Liver (tissue), 9 donors: Measurements from ENCODE around the gene GPATCH8. TPM values are rescaled to one million over a fixed set of nuclear protein-coding genes. Genes with fewer than 3 reads are reported as not detected.

ENCODE experiments used
- DNase-seq: peaks from one replicate; pipeline ENCODE4 v3.0.0-alpha.2; 2017; ENCODE audit warnings: low spot score
- H3K27ac ChIP-seq, 2 donors: one replicate each; pipeline ENCODE4 v1.7.0; 2013; ENCODE audit warnings: inconsistent platforms in 2 of 2, low read length in 2 of 2, control low read depth in 1 of 2, low read depth in 1 of 2, mild to moderate bottlenecking in 1 of 2
- H3K27me3 ChIP-seq, 4 donors: one replicate each; pipeline versions ENCODE4 v1.6.1 to v1.7.0; 2013; ENCODE audit warnings: low read length in 3 of 4, inconsistent platforms in 1 of 4, mild to moderate bottlenecking in 1 of 4, moderate library complexity in 1 of 4; ENCODE audit not compliant: control insufficient read depth in 4 of 4, insufficient read depth in 4 of 4
- H3K36me3 ChIP-seq, 4 donors: one replicate each; pipeline versions ENCODE4 v1.6.1 to v1.7.0; 2013; ENCODE audit warnings: low read length in 3 of 4, mild to moderate bottlenecking in 3 of 4, low read depth in 1 of 4, moderate library complexity in 1 of 4; ENCODE audit not compliant: control insufficient read depth in 4 of 4, insufficient read depth in 3 of 4
- H3K4me1 ChIP-seq, 4 donors: one replicate each; pipeline versions ENCODE4 v1.6.1 to v1.7.0; 2013; ENCODE audit warnings: low read length in 3 of 4, mild to moderate bottlenecking in 3 of 4, moderate library complexity in 1 of 4; ENCODE audit not compliant: control insufficient read depth in 4 of 4, insufficient read depth in 4 of 4
- H3K4me3 ChIP-seq, 3 donors: one replicate each; pipeline versions ENCODE4 v1.6.1 to v1.7.0; 2013; ENCODE audit warnings: low read length in 3 of 3, control low read depth in 1 of 3, low read depth in 1 of 3, mild to moderate bottlenecking in 1 of 3
- H3K9ac ChIP-seq, 2 donors: one replicate each; pipeline ENCODE4 v1.7.0; 2013; ENCODE audit warnings: low read length in 2 of 2, mild to moderate bottlenecking in 2 of 2, moderate library complexity in 2 of 2, control low read depth in 1 of 2, low read depth in 1 of 2
- H3K9me3 ChIP-seq, 4 donors: one replicate each; pipeline versions ENCODE4 v1.6.1 to v1.7.0; 2013; ENCODE audit warnings: low read length in 3 of 4; ENCODE audit not compliant: control insufficient read depth in 4 of 4
- EGR1 ChIP-seq, 2 donors: IDR thresholded peaks; 2 replicates each; pipeline ENCODE4 v1.6.1; 2016 to 2018; ENCODE audit warnings: antibody characterized with exemption in 2 of 2, low read depth in 2 of 2
- FOXA1 ChIP-seq: IDR thresholded peaks from 2 replicates; pipeline ENCODE4 v1.6.1; 2016; ENCODE audit warnings: antibody characterized with exemption
- FOXA2 ChIP-seq: IDR thresholded peaks from 2 replicates; pipeline ENCODE4 v1.6.1; 2016; ENCODE audit warnings: antibody characterized with exemption
- GABPA ChIP-seq, 2 donors: IDR thresholded peaks in 1 of 2; conservative IDR thresholded peaks in 1 of 2; 2 replicates each; pipeline ENCODE4 v1.6.1; 2016; ENCODE audit warnings: antibody characterized with exemption in 2 of 2, mild to moderate bottlenecking in 1 of 2, moderate library complexity in 1 of 2
- HNF4A ChIP-seq, 2 donors: conservative IDR thresholded peaks; 2 replicates each; pipeline ENCODE4 v1.6.1; 2016; ENCODE audit warnings: antibody characterized with exemption in 2 of 2, mild to moderate bottlenecking in 2 of 2
- HNF4G ChIP-seq: IDR thresholded peaks from 2 replicates; pipeline ENCODE4 v1.6.1; 2016; ENCODE audit warnings: antibody characterized with exemption
- JUND ChIP-seq, 2 donors: IDR thresholded peaks; 2 replicates each; pipeline ENCODE4 v1.6.1; 2016; ENCODE audit warnings: antibody characterized with exemption in 2 of 2
- NR2F2 ChIP-seq: IDR thresholded peaks from 2 replicates; pipeline ENCODE4 v1.6.1; 2016; ENCODE audit warnings: antibody characterized with exemption
- RAD21 ChIP-seq, 2 donors: IDR thresholded peaks; 2 replicates each; pipeline ENCODE4 v1.6.1; 2016; ENCODE audit warnings: antibody characterized with exemption in 2 of 2, mild to moderate bottlenecking in 2 of 2
- RXRA ChIP-seq, 2 donors: IDR thresholded peaks; 2 replicates each; pipeline ENCODE4 v1.6.1; 2017 to 2018; ENCODE audit warnings: antibody characterized with exemption in 2 of 2, mild to moderate bottlenecking in 1 of 2
- SP1 ChIP-seq: IDR thresholded peaks from 2 replicates; pipeline ENCODE4 v1.6.1; 2018; ENCODE audit warnings: antibody characterized with exemption, mild to moderate bottlenecking
- TAF1 ChIP-seq: conservative IDR thresholded peaks from 2 replicates; pipeline ENCODE4 v1.6.1; 2016; ENCODE audit warnings: antibody characterized with exemption, mild to moderate bottlenecking
- YY1 ChIP-seq: IDR thresholded peaks from 2 replicates; pipeline ENCODE4 v1.6.1; 2016; ENCODE audit warnings: antibody characterized with exemption, mild to moderate bottlenecking
- WGBS: extraction: QIAGEN DNeasy Blood & Tissue Kit; methylation state at CpG from one replicate; pipeline ENCODE4 v1.1.7; 2013; 5-methylcytosine and 5-hydroxymethylcytosine counted together
- polyA plus RNA-seq, 2 donors: library from polyadenylated mRNA; stranded (reverse) in 1 of 2; unstranded in 1 of 2; fragments of 200-250 nt in 1 of 2; fragments of >200 nt in 1 of 2; fragmentation: Nextera tagmentation in 1 of 2; extraction: Ambion mirVana in 1 of 2; gene quantifications; one replicate each; pipeline versions ENCODE4 v1.2.1 to v1.2.3, GENCODE V29; 2013 to 2015
- total RNA-seq, 2 donors: library from RNA; depleted of rRNA; stranded (reverse); fragments of >200 nt; gene quantifications; one replicate each; pipeline ENCODE4 v1.2.3, GENCODE V29; 2014
- TF ChIP-seq, protein P1 (sequence below): IDR thresholded peaks from 2 replicates; pipeline ENCODE4 v1.6.1; 2016; ENCODE audit warnings: antibody characterized with exemption
- TF ChIP-seq, protein P2 (sequence below): IDR thresholded peaks from 2 replicates; pipeline ENCODE4 v1.6.1; 2016; ENCODE audit warnings: antibody characterized with exemption
- TF ChIP-seq, protein P3 (sequence below): IDR thresholded peaks from 2 replicates; pipeline ENCODE4 v1.6.1; 2016; ENCODE audit warnings: antibody characterized with exemption
- TF ChIP-seq, protein P4 (sequence below): fragments of 150-350 bp; IDR thresholded peaks from 2 replicates; pipeline ENCODE4 v1.5.1; 2017; ENCODE audit warnings: improper control_type of control experiment, low read depth, low read length; ENCODE audit not compliant: missing input control
- TF ChIP-seq, protein P5 (sequence below): IDR thresholded peaks from 2 replicates; pipeline ENCODE4 v1.6.1; 2016; ENCODE audit warnings: antibody characterized with exemption, mild to moderate bottlenecking
- donor health status: healthy.
- donor health status: healthy.
- donor health status: healthy.
- donor health status: healthy.
- donor health status: healthy.

Gene GPATCH8
- total and polyA plus RNA-seq, 4 donors: 4.2 to 21.8 (median 9.9) TPM

DNA sequence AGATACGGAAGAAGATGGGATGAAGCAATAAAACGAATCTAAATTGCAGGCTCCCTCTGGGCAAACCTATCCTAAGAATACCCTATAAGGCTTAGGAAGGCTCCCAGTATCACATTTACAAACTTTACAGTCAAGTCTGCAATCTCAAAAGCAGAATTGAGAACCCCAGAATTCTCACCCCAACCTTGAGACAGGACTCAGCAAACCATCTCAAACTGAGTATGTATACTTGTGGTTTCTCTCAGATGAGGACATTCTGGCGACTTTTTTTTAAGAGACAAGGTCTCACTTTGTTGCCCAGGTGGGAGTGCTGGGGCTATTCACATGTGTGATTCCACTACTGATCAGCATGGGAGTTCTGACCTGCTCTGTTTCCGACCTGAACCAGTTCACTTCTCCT, 94.4 kb downstream of the GPATCH8 start:
- H3K4me1 ChIP-seq: no peaks in the 10 kb centered on the region
- WGBS: 95% methylated on average over 4 of the region's 4 CpGs
- peaks cover 0 to 15% (median 4%) of the 10 kb centered on the region in 4 donors for H3K36me3 ChIP-seq
- DNase-seq: no peak
- H3K9me3 ChIP-seq: no peaks in the 10 kb centered on the region
- TF ChIP-seq EGR1 (IDR thresholded peaks at IDR 0.05; ENCODE audit: low read depth in 2 of 2) (no peak), JUND (IDR thresholded peaks at IDR 0.05) (no peak), TAF1 (no peak), FOXA2 (no peak)
- TF ChIP-seq, protein P1, sequence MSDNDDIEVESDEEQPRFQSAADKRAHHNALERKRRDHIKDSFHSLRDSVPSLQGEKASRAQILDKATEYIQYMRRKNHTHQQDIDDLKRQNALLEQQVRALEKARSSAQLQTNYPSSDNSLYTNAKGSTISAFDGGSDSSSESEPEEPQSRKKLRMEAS: no peak
- H3K27ac ChIP-seq: no peak overlapping the region
- H3K27me3 ChIP-seq: no peaks in the 10 kb centered on the region
- no peak overlapping the region for H3K4me3 ChIP-seq
- no peak overlapping the region for H3K9ac ChIP-seq

DNA sequence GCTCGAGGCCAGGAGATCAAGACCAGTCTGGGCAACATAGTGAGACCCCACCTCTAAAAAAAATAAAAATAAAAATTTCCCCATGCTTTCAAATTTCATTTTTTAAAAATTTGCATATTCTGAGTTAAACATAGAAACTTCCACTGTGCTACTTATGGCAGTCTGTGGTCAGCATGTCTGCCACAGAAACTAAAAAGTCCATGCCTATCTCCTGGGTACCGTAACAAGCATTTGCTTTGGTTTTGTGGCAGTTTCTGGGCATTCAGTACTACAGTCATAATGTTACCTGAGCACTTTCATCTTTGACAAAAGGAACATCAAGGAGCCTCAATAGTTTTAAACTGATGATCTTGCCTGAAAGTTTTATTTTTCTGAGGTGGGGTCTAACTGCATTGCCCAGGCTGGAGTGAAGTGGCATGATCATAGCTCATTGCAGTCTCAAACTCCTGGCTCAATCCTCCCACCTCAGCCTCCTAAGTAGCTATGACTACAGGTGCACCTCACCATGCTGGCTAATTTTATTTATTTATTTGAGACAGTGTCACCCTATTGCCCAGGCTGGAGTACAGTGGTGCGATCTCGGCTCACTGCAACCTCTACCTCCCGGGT, 100.5 kb downstream of the GPATCH8 start:
- Histone ChIP-seq H3K9ac (no peak overlapping the region), H3K27ac (no peak overlapping the region), H3K27me3 (no peaks in the 10 kb centered on the region), H3K36me3 (peaks cover 12 to 43% (median 25%) of the 10 kb centered on the region in 4 donors), H3K4me3 (no peak overlapping the region), H3K9me3 (no peaks in the 10 kb centered on the region), H3K4me1 (no peaks in the 10 kb centered on the region)
- no peak for DNase-seq
- WGBS: 97% methylated on average over 5 of the region's 5 CpGs
- no peak for TF ChIP-seq NR2F2
- no peak for TF ChIP-seq TAF1
- TF ChIP-seq, protein P2, sequence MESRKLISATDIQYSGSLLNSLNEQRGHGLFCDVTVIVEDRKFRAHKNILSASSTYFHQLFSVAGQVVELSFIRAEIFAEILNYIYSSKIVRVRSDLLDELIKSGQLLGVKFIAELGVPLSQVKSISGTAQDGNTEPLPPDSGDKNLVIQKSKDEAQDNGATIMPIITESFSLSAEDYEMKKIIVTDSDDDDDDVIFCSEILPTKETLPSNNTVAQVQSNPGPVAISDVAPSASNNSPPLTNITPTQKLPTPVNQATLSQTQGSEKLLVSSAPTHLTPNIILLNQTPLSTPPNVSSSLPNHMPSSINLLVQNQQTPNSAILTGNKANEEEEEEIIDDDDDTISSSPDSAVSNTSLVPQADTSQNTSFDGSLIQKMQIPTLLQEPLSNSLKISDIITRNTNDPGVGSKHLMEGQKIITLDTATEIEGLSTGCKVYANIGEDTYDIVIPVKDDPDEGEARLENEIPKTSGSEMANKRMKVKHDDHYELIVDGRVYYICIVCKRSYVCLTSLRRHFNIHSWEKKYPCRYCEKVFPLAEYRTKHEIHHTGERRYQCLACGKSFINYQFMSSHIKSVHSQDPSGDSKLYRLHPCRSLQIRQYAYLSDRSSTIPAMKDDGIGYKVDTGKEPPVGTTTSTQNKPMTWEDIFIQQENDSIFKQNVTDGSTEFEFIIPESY: no peak
- TF ChIP-seq JUND (IDR thresholded peaks at IDR 0.05): no peak
- TF ChIP-seq FOXA2: no peak
- no peak for TF ChIP-seq RAD21 (IDR thresholded peaks at IDR 0.05)
- no peak for TF ChIP-seq HNF4A (conservative IDR thresholded peaks at IDR 0.05)
- no peak for TF ChIP-seq RXRA (IDR thresholded peaks at IDR 0.05)
- no peak for TF ChIP-seq HNF4G
- no peak for TF ChIP-seq EGR1 (IDR thresholded peaks at IDR 0.05; ENCODE audit: low read depth in 2 of 2)
- TF ChIP-seq, protein P3, sequence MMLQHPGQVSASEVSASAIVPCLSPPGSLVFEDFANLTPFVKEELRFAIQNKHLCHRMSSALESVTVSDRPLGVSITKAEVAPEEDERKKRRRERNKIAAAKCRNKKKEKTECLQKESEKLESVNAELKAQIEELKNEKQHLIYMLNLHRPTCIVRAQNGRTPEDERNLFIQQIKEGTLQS: no peak
- no peak for TF ChIP-seq YY1
- no peak for TF ChIP-seq GABPA (IDR thresholded peaks at IDR 0.05 in 1 of 2, conservative IDR thresholded peaks at IDR 0.05 in 1 of 2)
- TF ChIP-seq, protein P4, sequence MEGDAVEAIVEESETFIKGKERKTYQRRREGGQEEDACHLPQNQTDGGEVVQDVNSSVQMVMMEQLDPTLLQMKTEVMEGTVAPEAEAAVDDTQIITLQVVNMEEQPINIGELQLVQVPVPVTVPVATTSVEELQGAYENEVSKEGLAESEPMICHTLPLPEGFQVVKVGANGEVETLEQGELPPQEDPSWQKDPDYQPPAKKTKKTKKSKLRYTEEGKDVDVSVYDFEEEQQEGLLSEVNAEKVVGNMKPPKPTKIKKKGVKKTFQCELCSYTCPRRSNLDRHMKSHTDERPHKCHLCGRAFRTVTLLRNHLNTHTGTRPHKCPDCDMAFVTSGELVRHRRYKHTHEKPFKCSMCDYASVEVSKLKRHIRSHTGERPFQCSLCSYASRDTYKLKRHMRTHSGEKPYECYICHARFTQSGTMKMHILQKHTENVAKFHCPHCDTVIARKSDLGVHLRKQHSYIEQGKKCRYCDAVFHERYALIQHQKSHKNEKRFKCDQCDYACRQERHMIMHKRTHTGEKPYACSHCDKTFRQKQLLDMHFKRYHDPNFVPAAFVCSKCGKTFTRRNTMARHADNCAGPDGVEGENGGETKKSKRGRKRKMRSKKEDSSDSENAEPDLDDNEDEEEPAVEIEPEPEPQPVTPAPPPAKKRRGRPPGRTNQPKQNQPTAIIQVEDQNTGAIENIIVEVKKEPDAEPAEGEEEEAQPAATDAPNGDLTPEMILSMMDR: no peak
- TF ChIP-seq, protein P5, sequence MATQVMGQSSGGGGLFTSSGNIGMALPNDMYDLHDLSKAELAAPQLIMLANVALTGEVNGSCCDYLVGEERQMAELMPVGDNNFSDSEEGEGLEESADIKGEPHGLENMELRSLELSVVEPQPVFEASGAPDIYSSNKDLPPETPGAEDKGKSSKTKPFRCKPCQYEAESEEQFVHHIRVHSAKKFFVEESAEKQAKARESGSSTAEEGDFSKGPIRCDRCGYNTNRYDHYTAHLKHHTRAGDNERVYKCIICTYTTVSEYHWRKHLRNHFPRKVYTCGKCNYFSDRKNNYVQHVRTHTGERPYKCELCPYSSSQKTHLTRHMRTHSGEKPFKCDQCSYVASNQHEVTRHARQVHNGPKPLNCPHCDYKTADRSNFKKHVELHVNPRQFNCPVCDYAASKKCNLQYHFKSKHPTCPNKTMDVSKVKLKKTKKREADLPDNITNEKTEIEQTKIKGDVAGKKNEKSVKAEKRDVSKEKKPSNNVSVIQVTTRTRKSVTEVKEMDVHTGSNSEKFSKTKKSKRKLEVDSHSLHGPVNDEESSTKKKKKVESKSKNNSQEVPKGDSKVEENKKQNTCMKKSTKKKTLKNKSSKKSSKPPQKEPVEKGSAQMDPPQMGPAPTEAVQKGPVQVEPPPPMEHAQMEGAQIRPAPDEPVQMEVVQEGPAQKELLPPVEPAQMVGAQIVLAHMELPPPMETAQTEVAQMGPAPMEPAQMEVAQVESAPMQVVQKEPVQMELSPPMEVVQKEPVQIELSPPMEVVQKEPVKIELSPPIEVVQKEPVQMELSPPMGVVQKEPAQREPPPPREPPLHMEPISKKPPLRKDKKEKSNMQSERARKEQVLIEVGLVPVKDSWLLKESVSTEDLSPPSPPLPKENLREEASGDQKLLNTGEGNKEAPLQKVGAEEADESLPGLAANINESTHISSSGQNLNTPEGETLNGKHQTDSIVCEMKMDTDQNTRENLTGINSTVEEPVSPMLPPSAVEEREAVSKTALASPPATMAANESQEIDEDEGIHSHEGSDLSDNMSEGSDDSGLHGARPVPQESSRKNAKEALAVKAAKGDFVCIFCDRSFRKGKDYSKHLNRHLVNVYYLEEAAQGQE: no peak
- no peak for TF ChIP-seq SP1
- TF ChIP-seq, protein P1: no peak
- no peak for TF ChIP-seq FOXA1
